Suprapubic skin (tissue), 4 donors: ENCODE results near the gene KRT6A. TPM values are rescaled to one million over a fixed set of nuclear protein-coding genes. Genes with fewer than 3 reads are reported as not detected.

Source experiments
- DNase-seq, 2 donors: peaks; one replicate each; pipeline ENCODE4 v3.0.0-alpha.2; 2019; ENCODE audit warnings: low spot score in 2 of 2
- H3K27ac ChIP-seq: fragments of 200-600 bp; sonication (generic); one replicate; pipeline ENCODE4 v1.5.1; 2019
- H3K27me3 ChIP-seq: fragments of 200-600 bp; sonication (generic); one replicate; pipeline ENCODE4 v1.5.1; 2019
- H3K36me3 ChIP-seq: fragments of 200-600 bp; sonication (generic); one replicate; pipeline ENCODE4 v1.5.1; 2019
- H3K4me1 ChIP-seq: fragments of 200-600 bp; sonication (generic); one replicate; pipeline ENCODE4 v1.5.1; 2019
- H3K4me3 ChIP-seq: fragments of 200-600 bp; sonication (generic); one replicate; pipeline ENCODE4 v1.5.1; 2019; ENCODE audit warnings: mild to moderate bottlenecking
- H3K9me3 ChIP-seq: fragments of 200-600 bp; sonication (generic); one replicate; pipeline ENCODE4 v1.5.1; 2019
- EP300 ChIP-seq: sonication (generic); formaldehyde crosslinking; IDR thresholded peaks from one replicate; pipeline ENCODE4 v1.6.1; 2017; ENCODE audit warnings: antibody characterized with exemption
- POLR2A ChIP-seq, 2 donors: fragments of 450-650 bp; IDR thresholded peaks; one replicate each; pipeline ENCODE4 v1.6.1; 2017; ENCODE audit warnings: antibody characterized with exemption in 2 of 2, mild to moderate bottlenecking in 2 of 2, moderate library complexity in 2 of 2
- POLR2AphosphoS5 ChIP-seq, 3 donors: sonication (generic); formaldehyde crosslinking; IDR thresholded peaks; one replicate each; pipeline ENCODE4 v1.6.1; 2017; ENCODE audit warnings: antibody characterized with exemption in 3 of 3
- WGBS: methylation state at CpG from one replicate; pipeline ENCODE4 v1.1.5; 2018; 5-methylcytosine and 5-hydroxymethylcytosine counted together
- total RNA-seq, 4 donors: library from RNA; depleted of rRNA; stranded (reverse); fragments of >200 nt; gene quantifications; one replicate each; pipeline ENCODE4 v1.1.0, GENCODE V29; 2016
- TF ChIP-seq, protein P1 (sequence below), 2 donors: fragments of 200-600 bp in 1 of 2; fragments of 450-650 bp in 1 of 2; sonication (generic) in 1 of 2; IDR thresholded peaks; one replicate each; pipeline ENCODE4 v1.5.1; 2016 to 2019; ENCODE audit warnings: antibody characterized with exemption in 2 of 2, mild to moderate bottlenecking in 1 of 2, moderate library complexity in 1 of 2

KRT6A gene
- total RNA-seq, 4 donors from 2014 or later, result 57.7 to 1,258 (median 594) TPM

DNA sequence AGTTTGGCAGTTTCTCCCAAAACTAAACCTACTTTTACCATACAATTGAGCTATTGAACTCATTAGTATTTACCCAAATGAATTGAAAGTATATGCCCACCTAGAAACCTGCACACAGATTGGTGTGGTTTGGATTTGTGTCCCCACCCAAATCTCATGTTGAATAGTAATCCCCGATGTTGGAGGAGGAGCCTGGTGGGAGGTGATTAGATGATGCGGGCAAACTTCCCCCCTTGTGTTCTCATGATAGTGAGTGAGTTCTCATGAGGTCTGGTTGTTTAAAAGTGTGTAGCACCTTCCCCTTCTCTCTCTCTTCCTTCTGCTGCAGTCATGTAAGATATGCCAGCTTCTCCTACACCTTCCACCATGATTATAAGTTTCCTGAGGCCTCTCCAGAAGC, 15.4 kb downstream of the KRT6A start:
- no peak for TF ChIP-seq POLR2AphosphoS5 (IDR thresholded peaks at IDR 0.05)
- no peak for TF ChIP-seq EP300
- TF ChIP-seq, protein P1, sequence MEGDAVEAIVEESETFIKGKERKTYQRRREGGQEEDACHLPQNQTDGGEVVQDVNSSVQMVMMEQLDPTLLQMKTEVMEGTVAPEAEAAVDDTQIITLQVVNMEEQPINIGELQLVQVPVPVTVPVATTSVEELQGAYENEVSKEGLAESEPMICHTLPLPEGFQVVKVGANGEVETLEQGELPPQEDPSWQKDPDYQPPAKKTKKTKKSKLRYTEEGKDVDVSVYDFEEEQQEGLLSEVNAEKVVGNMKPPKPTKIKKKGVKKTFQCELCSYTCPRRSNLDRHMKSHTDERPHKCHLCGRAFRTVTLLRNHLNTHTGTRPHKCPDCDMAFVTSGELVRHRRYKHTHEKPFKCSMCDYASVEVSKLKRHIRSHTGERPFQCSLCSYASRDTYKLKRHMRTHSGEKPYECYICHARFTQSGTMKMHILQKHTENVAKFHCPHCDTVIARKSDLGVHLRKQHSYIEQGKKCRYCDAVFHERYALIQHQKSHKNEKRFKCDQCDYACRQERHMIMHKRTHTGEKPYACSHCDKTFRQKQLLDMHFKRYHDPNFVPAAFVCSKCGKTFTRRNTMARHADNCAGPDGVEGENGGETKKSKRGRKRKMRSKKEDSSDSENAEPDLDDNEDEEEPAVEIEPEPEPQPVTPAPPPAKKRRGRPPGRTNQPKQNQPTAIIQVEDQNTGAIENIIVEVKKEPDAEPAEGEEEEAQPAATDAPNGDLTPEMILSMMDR (IDR thresholded peaks at IDR 0.05), result no peak
- TF ChIP-seq POLR2A (IDR thresholded peaks at IDR 0.05), result no peak
- 97% methylated on average over 2 of the region's 2 CpGs for WGBS

DNA sequence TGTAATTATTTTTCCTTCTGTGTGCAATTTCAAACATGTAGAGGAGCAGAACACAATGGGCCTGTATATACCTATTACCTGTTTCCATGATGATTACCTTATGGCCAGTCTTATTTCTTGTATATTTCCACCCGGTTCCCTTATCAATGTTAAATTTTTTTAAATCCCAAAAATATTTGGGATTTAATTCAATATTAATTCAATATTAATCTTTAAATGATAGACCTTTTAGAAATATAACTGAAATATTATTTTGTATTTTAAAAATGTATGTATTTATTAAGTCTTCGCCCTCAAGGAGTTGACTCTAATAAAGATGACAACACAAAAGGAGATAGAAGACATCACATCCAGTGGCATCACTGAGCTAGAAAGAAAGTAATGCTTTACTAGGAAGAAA, 18.8 kb downstream of the KRT6A start:
- DNase-seq, result no peak
- Histone ChIP-seq H3K4me3 (no peak overlapping the region), H3K27ac (no peak overlapping the region), H3K4me1 (no peaks in the 10 kb centered on the region), H3K27me3 (no peaks in the 10 kb centered on the region), H3K9me3 (no peaks in the 10 kb centered on the region), H3K36me3 (no peaks in the 10 kb centered on the region)
- WGBS, result 94% methylated on average over 2 of the region's 2 CpGs
- TF ChIP-seq POLR2AphosphoS5 (IDR thresholded peaks at IDR 0.05) (no peak), EP300 (no peak), POLR2A (IDR thresholded peaks at IDR 0.05) (no peak)
- TF ChIP-seq, protein P1 (IDR thresholded peaks at IDR 0.05), result no peak

More for the DNA sequence above, 15.4 kb downstream of the KRT6A start:
- Histone ChIP-seq H3K36me3 (no peaks in the 10 kb centered on the region), H3K4me3 (no peak overlapping the region), H3K9me3 (no peaks in the 10 kb centered on the region), H3K27ac (no peak overlapping the region), H3K4me1 (no peaks in the 10 kb centered on the region), H3K27me3 (no peaks in the 10 kb centered on the region)
- no peak for DNase-seq

DNA sequence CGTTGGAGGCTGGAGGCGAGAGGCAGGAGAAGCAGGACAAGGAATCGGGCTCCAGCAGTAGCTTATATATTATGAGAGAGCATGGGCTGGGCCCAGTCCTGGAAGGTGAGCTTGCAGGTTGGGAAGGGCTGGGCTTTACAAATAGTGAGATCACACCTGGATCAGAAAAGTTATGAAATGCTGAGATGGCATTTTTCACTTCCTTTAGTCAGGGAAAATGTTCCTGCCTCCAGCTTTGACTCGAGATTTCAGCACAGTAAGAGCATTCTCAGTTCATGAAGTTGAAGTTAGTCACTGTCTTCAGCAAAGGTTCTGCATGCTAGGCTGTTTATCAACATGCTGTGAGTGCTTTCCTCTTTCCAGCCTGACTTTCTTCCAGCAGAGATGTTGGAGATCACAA, 19.3 kb downstream of the KRT6A start, which contains the start of gene KRT6C:
TSS of gene KRT6C (minus strand) at position 38 of the 400 bp plus-strand sequence. CDS start 68 bp downstream, outside the sequence.
- WGBS, result 46% methylated on average over 4 of the region's 4 CpGs

DNA sequence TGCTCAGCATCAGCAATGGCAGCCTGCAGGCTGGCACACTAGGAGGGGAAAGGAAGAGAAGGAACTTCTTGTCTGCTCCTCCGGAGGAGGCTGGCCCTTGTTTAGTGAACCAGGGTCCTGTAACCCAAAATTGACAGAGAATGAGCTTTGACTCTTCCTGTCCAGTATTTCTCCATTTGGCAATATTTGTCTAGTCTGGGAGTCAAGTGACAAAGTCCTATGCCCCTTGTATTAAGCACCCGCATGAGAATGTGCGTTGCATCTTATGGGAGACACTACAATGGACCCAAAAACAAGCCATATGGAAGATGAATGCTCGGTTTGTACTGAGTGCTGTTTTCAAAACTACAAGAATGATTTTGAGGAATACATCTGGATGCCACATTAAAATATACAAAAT, 23.2 kb downstream of the KRT6A start:
- Histone ChIP-seq H3K9me3 (no peaks in the 10 kb centered on the region), H3K36me3 (no peaks in the 10 kb centered on the region), H3K4me3 (no peak overlapping the region), H3K27ac (no peak overlapping the region), H3K4me1 (no peaks in the 10 kb centered on the region), H3K27me3 (no peaks in the 10 kb centered on the region)
- no peak for DNase-seq
- 87% methylated on average over 4 of the region's 4 CpGs for WGBS
- TF ChIP-seq POLR2A (IDR thresholded peaks at IDR 0.05) (no peak), EP300 (no peak), POLR2AphosphoS5 (IDR thresholded peaks at IDR 0.05) (no peak)
- TF ChIP-seq, protein P1 (IDR thresholded peaks at IDR 0.05), result no peak

More for the DNA sequence above, 19.3 kb downstream of the KRT6A start, which contains the start of gene KRT6C:
- Histone ChIP-seq H3K36me3 (no peaks in the 10 kb centered on the region), H3K4me1 (no peaks in the 10 kb centered on the region), H3K27me3 (no peaks in the 10 kb centered on the region), H3K27ac (no peak within 1 kb of the TSS), H3K9me3 (no peaks in the 10 kb centered on the region), H3K4me3 (no peak within 1 kb of the TSS)
- TF ChIP-seq POLR2A (IDR thresholded peaks at IDR 0.05) (no peak), EP300 (no peak), POLR2AphosphoS5 (IDR thresholded peaks at IDR 0.05) (no peak)
- TF ChIP-seq, protein P1 (IDR thresholded peaks at IDR 0.05), result no peak
- no peak for DNase-seq

DNA sequence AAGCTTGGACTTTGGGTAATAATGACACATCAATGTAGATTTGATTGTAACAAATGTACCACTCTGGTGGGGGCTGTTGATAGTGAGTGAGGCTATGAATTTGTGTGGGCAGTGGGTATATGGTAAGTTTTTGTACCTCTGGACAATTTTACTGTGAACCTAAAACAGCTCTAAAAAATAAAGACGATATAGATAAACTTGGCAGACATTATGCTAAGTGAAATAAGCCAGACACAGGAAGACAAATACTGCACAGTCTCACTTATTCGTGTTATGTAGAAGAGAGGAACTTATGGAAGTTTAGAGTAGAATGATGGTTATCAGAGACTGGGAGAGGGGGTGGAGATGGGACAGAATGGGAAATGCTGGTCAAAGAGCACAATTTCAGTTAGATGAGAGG, 28.2 kb downstream of the KRT6A start:
- 44% methylated on average over 2 of the region's 2 CpGs for WGBS
- DNase-seq, result no peak
- H3K4me1 ChIP-seq, result no peaks in the 10 kb centered on the region

More for the DNA sequence above, 28.2 kb downstream of the KRT6A start:
- no peaks in the 10 kb centered on the region for H3K27me3 ChIP-seq
- TF ChIP-seq, protein P1 (IDR thresholded peaks at IDR 0.05), result no peak
- TF ChIP-seq EP300 (no peak), POLR2A (IDR thresholded peaks at IDR 0.05) (no peak), POLR2AphosphoS5 (IDR thresholded peaks at IDR 0.05) (no peak)
- H3K9me3 ChIP-seq, result no peaks in the 10 kb centered on the region
- no peak overlapping the region for H3K4me3 ChIP-seq
- H3K36me3 ChIP-seq, result no peaks in the 10 kb centered on the region
- no peak overlapping the region for H3K27ac ChIP-seq
